GM12878 (cell line): ENCODE data around the gene COQ8B. TPM values are rescaled to one million over a fixed set of nuclear protein-coding genes. Genes with fewer than 3 reads are reported as not detected.

Experiments used
- ATF2 ChIP-seq: IDR thresholded peaks from 2 replicates; pipeline ENCODE4 v1.6.1; 2012; ENCODE audit warnings: low read length, inconsistent platforms
- ATF7 ChIP-seq: fragments of 450-650 bp; IDR thresholded peaks from 2 replicates; pipeline ENCODE4 v1.6.1; 2016; ENCODE audit warnings: low read depth, mild to moderate bottlenecking
- BCLAF1 ChIP-seq: fragments of 450-650 bp; IDR thresholded peaks from 2 replicates; pipeline ENCODE4 v1.6.1; 2017; ENCODE audit warnings: antibody characterized with exemption, mild to moderate bottlenecking, moderate library complexity
- CEBPB ChIP-seq, 2 experiments: fragments of 150-350 bp in 1 of 2; IDR thresholded peaks; 2 replicates each; pipeline ENCODE4 v1.6.1; 2012 to 2014; ENCODE audit warnings: low read depth in 2 of 2, low read length in 2 of 2, borderline replicate concordance in 1 of 2, inconsistent platforms in 1 of 2
- CEBPZ ChIP-seq: fragments of 150-350 bp; IDR thresholded peaks from 2 replicates; pipeline ENCODE4 v1.6.1; 2016; ENCODE audit warnings: low read depth, low read length
- FOXM1 ChIP-seq: IDR thresholded peaks from 2 replicates; pipeline ENCODE4 v1.6.1; 2012; ENCODE audit warnings: low read depth, mild to moderate bottlenecking, inconsistent platforms, low read length, moderate library complexity
- MEF2B ChIP-seq: fragments of 450-650 bp; IDR thresholded peaks from 2 replicates; pipeline ENCODE4 v1.6.1; 2018; ENCODE audit warnings: mild to moderate bottlenecking, moderate library complexity; ENCODE audit not compliant: partially characterized antibody, poor library complexity, severe bottlenecking
- MLLT1 ChIP-seq: fragments of 450-650 bp; IDR thresholded peaks from 2 replicates; pipeline ENCODE4 v1.6.1; 2016; ENCODE audit warnings: mild to moderate bottlenecking
- MYB ChIP-seq: fragments of 150-350 bp; IDR thresholded peaks from 2 replicates; pipeline ENCODE4 v1.6.1; 2014; ENCODE audit warnings: mild to moderate bottlenecking, low read depth, low read length, borderline replicate concordance
- PML ChIP-seq: IDR thresholded peaks from 2 replicates; pipeline ENCODE4 v1.6.1; 2012; ENCODE audit warnings: low read length, inconsistent platforms
- RAD51 ChIP-seq: fragments of 450-650 bp; IDR thresholded peaks from 2 replicates; pipeline ENCODE4 v1.6.1; 2016; ENCODE audit warnings: moderate library complexity, mild to moderate bottlenecking, inconsistent platforms
- SUPT20H ChIP-seq: IDR thresholded peaks from 2 replicates; pipeline ENCODE4 v1.6.1; 2011; ENCODE audit warnings: low read depth, mild to moderate bottlenecking, low read length, moderate library complexity, borderline replicate concordance; ENCODE audit not compliant: control insufficient read depth
- TARDBP ChIP-seq: IDR thresholded peaks from 2 replicates; pipeline ENCODE4 v1.6.1; 2016; ENCODE audit warnings: borderline replicate concordance
- ZBED1 ChIP-seq: IDR thresholded peaks from 2 replicates; pipeline ENCODE4 v1.6.1; 2016; ENCODE audit warnings: borderline replicate concordance
- ZNF24 ChIP-seq: fragments of 450-650 bp; IDR thresholded peaks from 2 replicates; pipeline ENCODE4 v1.6.1; 2017; ENCODE audit warnings: antibody characterized with exemption, mild to moderate bottlenecking
- ZNF687 ChIP-seq: fragments of 450-650 bp; IDR thresholded peaks from 2 replicates; pipeline ENCODE4 v1.6.1; 2017; ENCODE audit warnings: mild to moderate bottlenecking, moderate library complexity
- polyA plus RNA-seq, 11 experiments: library from polyadenylated mRNA; depleted of rRNA in 4 of 11; unstranded in 6 of 11; stranded (reverse) in 5 of 11; fragments of >200 nt; fragmentation: Nextera tagmentation in 4 of 11; fragmentation: Illumina TruSeq in 1 of 11; extraction: Ambion mirVana in 4 of 11; extraction: Trizol in 1 of 11; gene quantifications; 1 replicate in 1 of 11; 2 replicates in 10 of 11; pipeline versions ENCODE4 v1.2.1 to v1.2.3, GENCODE V29; 2011 to 2016; ENCODE audit warnings: inconsistent platforms in 2 of 11, missing spikeins in 2 of 11, low read depth in 1 of 11
- total RNA-seq, 4 experiments: library from RNA; depleted of rRNA in 3 of 4; stranded (reverse); fragments of >200 nt in 3 of 4; fragmentation: Illumina TruSeq in 1 of 4; extraction: Trizol in 1 of 4; gene quantifications; 2 replicates each; pipeline versions ENCODE4 v1.2.1 to v1.2.3, GENCODE V29; 2013 to 2021

COQ8B gene
- total and polyA plus RNA-seq, 10 of the 15 experiments (the other 5 are each of a cell fraction or from before 2014, with no cell fraction given) = 0.39 to 37.1 (median 16.8) TPM

GRCh38 chr19:40750874-40751537 is 34.3 kb upstream of the COQ8B start, which contains the start of gene SNRPA (continued):
- TF ChIP-seq BCLAF1 (no peak), CEBPZ (no peak), PML (peak; percentile 97), MYB (no peak), CEBPB (IDR thresholded peaks at IDR 0.05; ENCODE audit: borderline replicate concordance in 1 of 2, low read depth in 2 of 2, low read length in 2 of 2) (no peak), ATF2 (no peak), ZNF24 (no peak), TARDBP (no peak), RAD51 (no peak), MLLT1 (peak; percentile 57; the same call in 1 of the 2 replicates), ZBED1 (no peak), MEF2B (no peak), SUPT20H (no peak), ATF7 (no peak), FOXM1 (no peak), ZNF687 (no peak)
